ENCODE data around the gene OSBPL3.

DNA sequence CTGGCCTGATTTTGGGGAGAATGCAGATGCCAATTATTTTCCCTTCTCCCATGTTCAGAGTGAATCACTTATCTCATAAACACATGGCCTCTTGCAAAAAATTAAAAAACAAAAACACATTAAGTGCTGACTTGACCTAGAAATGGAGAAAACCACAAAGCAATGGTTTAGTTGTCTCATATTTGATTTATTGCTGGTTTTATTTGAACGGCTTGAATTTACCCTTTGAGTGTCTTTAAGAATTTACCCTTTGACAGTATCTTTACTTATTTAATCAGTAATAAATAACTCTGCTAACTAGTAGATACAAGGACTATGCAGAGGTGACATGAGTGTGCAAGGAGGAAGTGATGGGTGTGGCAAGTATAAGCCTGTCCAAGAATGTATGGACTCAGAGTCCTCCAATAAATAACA lies 154.6 kb downstream of the OSBPL3 start:
- TF ChIP-seq JUND (IDR thresholded peaks at IDR 0.05) (no peak), EZH2 (IDR thresholded peaks at IDR 0.05) (no peak), CEBPB (IDR thresholded peaks at IDR 0.05; ENCODE audit: low read depth) (no peak), EGR1 (IDR thresholded peaks at IDR 0.05; ENCODE audit: low read depth) (no peak), TCF7L2 (IDR thresholded peaks at IDR 0.05; ENCODE audit: borderline replicate concordance, extremely low read depth, insufficient read depth, insufficient read length) (no peak), ZNF274 (IDR thresholded peaks at IDR 0.05; ENCODE audit: low read depth, low read length) (no peak), SIN3A (IDR thresholded peaks at IDR 0.05; ENCODE audit: low read depth) (no peak)
- TF ChIP-seq, protein P1, sequence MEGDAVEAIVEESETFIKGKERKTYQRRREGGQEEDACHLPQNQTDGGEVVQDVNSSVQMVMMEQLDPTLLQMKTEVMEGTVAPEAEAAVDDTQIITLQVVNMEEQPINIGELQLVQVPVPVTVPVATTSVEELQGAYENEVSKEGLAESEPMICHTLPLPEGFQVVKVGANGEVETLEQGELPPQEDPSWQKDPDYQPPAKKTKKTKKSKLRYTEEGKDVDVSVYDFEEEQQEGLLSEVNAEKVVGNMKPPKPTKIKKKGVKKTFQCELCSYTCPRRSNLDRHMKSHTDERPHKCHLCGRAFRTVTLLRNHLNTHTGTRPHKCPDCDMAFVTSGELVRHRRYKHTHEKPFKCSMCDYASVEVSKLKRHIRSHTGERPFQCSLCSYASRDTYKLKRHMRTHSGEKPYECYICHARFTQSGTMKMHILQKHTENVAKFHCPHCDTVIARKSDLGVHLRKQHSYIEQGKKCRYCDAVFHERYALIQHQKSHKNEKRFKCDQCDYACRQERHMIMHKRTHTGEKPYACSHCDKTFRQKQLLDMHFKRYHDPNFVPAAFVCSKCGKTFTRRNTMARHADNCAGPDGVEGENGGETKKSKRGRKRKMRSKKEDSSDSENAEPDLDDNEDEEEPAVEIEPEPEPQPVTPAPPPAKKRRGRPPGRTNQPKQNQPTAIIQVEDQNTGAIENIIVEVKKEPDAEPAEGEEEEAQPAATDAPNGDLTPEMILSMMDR (IDR thresholded peaks at IDR 0.05 in 2 of 3, conservative IDR thresholded peaks at IDR 0.05 in 1 of 3; ENCODE audit: borderline replicate concordance in 1 of 3, insufficient read depth in 1 of 3, low read depth in 2 of 3, low read length in 2 of 3): no peak
- TF ChIP-seq, protein P2, sequence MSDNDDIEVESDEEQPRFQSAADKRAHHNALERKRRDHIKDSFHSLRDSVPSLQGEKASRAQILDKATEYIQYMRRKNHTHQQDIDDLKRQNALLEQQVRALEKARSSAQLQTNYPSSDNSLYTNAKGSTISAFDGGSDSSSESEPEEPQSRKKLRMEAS (IDR thresholded peaks at IDR 0.05): no peak

Measured in HCT116 (cell line).